Measurements from ENCODE around the gene ERAS.
"Not testable (repeated sequence)": the region's sequence is repeated elsewhere in the genome, so short reads cannot be mapped to it uniquely, and the experiment has no call there.

Gene ERAS

DNA sequence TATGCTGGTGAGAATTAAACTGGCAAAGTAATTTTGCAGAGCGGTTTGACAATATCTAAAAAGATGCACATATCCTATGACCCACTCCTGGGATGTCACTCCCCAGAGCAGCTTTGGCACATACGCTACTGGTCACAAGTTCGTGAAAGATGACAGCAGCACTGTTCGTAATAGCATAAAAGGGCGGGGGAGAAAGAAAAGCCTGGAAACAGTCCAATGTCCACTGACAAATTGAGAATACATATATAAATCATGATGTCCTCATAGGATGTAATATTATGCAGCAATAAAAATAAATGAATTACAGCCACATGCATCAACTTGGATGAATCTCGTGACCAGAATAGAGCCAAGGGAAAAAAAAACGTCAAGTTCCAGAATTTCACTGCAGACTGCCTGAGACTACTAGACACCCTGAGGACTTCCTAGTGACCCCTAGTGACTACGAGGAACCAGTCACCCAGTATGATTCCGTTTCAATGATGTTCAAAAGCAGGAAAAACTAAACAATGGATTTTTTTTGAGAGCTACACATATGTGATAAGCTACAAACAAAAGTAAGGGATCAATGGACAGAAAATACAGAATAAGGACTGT is 7.3 kb downstream of the ERAS start:
- no peak for DNase-seq

DNA sequence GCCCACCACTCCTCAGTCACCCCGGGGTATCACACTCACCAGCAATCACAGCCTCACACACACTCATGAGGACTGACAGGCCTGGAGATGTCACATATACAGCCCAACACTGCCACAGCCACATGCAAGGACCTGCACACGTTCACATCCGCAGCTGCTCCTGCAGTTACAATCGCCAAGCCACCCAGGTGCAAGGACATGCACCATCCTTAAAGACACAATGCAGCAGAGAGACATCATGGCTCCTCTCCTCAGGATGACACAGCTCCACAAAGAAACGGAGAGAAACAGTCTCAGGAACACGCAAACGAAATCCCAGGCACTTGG is 8.0 kb downstream of the ERAS start:
- no peak for DNase-seq

DNA sequence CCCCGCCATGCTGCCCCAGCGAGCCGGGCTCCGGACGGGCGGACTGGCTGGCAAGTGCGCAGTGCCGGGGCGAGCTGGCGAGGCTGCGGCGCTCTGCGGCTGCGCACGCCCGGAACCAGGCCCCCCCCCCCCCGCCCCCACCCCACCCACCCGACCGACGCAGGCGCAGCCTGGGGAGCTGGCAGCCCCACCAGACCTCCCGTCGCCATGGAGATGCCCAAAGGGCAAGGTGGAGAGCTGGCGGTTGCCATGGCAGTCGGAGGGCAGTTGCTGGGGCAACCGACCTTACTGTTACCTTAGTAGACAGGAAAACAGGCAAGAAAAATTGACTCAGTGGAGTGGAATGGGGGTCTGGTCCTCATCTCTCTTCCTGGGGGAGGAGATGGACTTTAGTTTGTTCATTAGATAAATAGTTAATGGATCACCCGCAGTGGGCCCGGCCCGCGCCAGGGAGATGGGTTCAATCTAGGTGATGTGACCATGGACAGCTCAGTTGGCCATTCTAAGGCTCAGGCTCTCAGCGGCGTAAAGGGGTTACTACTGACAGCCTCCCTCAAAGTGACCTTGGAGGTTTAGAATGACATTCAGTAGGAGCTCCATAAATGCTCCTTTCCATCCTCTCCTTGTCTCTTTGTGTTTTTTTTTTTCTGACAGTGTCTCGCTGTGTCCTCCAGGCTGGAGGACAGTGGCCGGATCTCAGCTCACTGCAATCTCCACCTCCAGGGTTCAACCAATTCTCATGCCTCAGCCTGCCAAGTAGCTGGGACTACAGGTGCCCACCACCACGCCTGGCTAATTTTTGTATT is 9.4 kb downstream of the ERAS start, which contains the start of gene PCSK1N:
Gene PCSK1N, minus strand, starts transcription at position 87 of the 806 bp plus-strand sequence. Its CDS starts 78 bp downstream, at position 9.
- DNase-seq = no peak

DNA sequence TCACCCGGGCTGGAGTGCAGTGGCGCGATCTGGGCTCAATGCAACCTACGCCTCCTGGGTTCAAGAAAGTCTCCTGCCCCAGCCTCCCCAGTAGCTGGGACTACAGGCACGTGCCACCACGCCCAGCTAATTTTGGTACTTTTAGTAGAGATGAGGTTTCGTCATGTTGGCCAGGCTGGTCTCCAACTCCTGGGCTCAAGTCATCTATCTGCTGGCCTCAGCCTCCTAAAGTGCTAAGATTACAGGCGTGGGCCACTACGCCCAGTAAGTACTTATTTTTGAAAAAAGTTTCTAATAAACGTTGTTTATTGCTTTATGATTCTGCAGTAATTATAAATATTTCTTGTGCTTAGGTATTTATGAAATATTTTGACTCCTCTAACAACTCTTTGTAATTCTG is 13.4 kb downstream of the ERAS start:
- no peak for DNase-seq

DNA sequence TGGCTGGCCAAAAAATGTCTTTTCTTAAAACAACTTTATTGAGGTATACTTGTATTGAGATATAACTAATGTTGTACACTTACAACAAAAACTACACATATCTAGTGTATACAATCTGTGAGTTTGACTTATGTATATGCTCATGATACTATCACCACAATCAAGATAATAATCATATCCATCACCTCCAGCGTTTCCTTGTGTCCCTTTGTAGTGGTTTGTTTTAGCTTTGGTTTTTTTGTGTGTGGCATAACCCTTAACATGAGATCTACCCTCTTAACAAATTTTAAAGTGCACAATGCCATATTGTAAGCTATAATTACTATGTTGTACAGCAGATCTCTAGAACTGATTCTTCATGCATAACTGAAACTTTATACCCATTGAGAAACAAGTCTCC is 22.5 kb downstream of the ERAS start:
- no peak for DNase-seq

DNA sequence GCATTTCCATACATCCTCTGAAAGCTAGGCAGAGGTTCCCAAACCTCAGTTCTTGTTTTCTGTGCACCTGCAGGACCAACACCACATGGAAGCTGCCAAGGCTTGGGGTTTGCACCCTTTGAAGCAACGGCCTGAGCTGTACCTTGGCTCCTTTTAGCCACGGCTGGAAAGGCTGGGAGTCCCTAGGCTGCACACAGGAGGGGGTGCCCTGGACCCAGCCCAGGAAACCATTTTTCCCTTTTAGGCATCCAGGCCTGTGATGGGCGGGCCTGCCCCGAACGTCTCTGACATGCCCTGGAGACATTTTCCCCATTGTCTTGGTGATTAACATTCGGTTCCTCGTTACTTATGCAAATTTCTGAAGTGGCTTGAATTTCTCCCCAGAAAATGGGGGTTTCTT is 26.5 kb downstream of the ERAS start:
- DNase-seq = no peak

DNA sequence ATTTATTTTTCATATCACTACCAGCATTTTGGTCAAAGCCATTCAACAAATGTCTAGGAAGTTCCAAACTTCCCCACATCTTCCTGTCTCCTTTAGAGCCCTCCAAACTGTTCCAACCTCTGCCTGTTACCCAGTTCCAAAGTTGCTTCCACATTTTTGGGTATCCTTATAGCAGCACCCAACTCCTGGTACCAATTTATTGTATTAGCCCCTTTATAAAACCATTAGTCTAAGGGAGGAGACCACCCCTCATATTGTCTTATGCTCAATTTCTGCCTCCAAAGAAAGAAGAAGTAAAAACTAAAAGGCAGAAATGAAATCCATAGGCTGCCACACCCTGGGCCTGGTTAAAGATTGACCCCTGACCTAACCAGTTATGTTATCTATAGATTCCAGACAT is 27.2 kb downstream of the ERAS start:
- DNase-seq = not testable (repeated sequence)

DNA sequence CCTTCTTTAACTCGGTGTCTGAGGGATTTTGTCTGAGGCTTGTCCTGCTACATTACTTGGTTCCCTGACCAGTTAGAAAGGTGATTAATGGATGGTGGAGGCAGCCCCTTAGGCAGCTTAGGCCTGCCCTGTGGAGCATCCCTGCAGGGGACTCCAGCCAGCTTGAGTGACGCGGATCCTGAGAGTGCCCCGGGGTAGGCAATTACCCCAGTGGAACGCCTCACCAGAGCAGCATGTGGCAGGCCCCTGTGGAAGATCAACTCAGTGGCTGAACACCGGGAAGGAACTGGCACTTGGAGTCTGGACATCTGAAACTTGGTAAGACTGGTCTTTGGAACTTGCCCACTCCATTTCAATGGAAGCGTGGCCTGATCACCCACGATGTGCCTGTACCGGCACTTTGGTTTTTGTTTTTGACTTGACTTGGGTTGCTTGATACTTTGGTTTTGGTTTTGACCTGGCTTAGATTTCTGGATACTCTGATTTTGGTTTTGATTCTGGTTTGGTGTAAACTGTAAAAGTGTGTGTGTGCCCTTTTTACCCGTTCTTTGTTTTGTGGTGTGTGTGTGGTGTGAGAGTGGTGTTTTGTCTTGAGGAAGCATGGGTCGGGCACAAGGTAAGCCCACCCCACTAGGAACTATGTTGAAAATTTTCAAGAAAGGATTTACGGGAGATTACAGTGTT is 27.9 kb downstream of the ERAS start:
- DNase-seq = not testable (repeated sequence)

DNA sequence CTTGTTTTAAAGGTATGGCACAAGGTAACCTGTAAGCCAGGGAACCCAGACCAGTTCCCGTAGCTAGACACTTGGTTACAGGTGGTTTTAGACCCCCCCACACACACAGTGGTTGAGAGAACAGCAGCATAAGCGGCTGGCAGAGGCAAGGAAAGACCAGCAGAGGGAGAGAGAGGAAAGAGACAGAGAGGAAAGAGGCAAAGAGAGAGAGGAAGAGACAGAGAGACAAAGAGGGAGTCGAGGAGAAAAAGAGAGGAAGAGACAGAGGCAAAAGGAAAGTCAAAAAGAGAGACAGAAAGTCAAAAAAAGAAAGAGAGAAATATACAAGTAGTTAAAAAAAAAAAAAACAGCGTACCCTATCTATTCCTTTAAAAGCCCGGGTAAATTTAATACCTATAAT is 28.6 kb downstream of the ERAS start:
- no peak for DNase-seq

DNA sequence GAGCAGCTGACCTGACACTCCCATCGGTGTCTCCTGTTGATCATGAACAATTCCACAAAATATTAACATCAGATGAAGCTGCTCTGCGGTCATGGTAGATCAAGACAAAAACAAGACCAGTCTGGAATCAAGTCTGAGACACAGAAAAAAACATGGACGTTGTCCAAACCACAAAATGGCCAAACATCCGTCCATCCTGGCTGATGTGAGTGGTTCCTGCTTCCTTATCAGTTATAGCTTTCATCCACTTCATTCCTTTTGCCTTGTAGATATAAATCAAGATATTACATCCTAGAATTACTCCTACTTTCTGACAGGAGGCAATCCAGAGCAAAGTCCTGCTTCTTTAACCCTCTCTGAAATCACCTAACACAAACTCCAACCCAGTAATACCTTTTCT is 37.9 kb downstream of the ERAS start:
- no peak for DNase-seq

DNA sequence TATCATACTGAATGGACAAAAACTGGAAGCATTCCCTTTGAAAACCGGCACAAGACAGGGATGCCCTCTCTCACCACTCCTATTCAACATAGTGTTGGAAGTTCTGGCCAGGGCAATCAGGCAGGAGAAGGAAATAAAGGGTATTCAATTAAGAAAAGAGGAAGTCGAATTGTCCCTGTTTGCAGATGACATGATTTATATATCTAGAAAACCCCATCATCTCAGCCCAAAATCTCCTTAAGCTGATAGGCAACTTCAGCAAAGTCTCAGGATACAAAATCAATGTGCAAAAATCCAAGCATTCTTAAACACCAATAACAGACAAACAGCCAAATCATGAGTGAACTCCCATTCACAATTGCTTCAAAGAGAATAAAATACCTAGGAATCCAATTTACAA is 45.7 kb downstream of the ERAS start:
- not testable (repeated sequence) for DNase-seq

DNA sequence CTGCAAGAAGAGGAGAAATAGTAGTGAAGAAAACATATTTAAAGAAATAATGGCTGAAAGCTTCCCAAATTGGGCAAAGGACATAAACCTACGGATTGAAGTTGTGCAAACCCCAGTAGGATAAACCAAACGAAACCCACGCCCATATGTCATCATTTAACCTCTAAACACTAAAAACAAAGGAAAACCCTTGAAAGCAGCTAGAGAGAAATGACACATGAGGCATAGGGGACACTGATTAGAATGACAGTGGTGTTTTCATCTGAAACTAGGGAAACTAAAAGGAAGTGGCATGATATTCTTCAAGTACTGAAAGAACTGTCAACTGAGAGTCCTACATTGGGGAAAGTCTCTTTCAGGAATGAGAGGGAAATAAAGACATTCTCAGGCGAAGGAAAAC is 50.6 kb downstream of the ERAS start:
- not testable (repeated sequence) for DNase-seq
